GM12878 (cell line): Measurements from ENCODE around the gene IFNAR1. TPM values are rescaled to one million over a fixed set of nuclear protein-coding genes. Genes with fewer than 3 reads are reported as not detected.

ENCODE experiments used
- CHD1 ChIP-seq: IDR thresholded peaks from 2 replicates; pipeline ENCODE4 v1.6.1; 2012; ENCODE audit warnings: low read depth, low read length, improper control_type of control experiment
- CREM ChIP-seq: IDR thresholded peaks from 2 replicates; pipeline ENCODE4 v1.6.1; 2014; ENCODE audit warnings: antibody characterized with exemption, low read depth
- ESRRA ChIP-seq: IDR thresholded peaks from 2 replicates; pipeline ENCODE4 v1.6.1; 2012; ENCODE audit warnings: mild to moderate bottlenecking, low read length, improper control_type of control experiment
- FOXK2 ChIP-seq: fragments of 450-650 bp; IDR thresholded peaks from 2 replicates; pipeline ENCODE4 v1.6.1; 2017; ENCODE audit warnings: mild to moderate bottlenecking, moderate library complexity
- HDAC2 ChIP-seq: fragments of 200-600 bp; sonication (generic); IDR thresholded peaks from 2 replicates; pipeline ENCODE4 v1.6.1; 2017
- MXI1 ChIP-seq: fragments of 150-350 bp; IDR thresholded peaks from 2 replicates; pipeline ENCODE4 v1.6.1; 2011; ENCODE audit warnings: low read depth, mild to moderate bottlenecking, inconsistent platforms, low read length, improper control_type of control experiment
- NBN ChIP-seq: fragments of 450-650 bp; IDR thresholded peaks from 2 replicates; pipeline ENCODE4 v1.6.1; 2016
- NR2C1 ChIP-seq: fragments of 450-650 bp; IDR thresholded peaks from 2 replicates; pipeline ENCODE4 v1.6.1; 2017; ENCODE audit warnings: antibody characterized with exemption, mild to moderate bottlenecking, moderate library complexity
- NRF1 ChIP-seq: conservative IDR thresholded peaks from 2 replicates; pipeline ENCODE4 v1.6.1; 2011; ENCODE audit warnings: mild to moderate bottlenecking, low read depth, low read length, improper control_type of control experiment
- POLR2A ChIP-seq: IDR thresholded peaks from 2 replicates; pipeline ENCODE4 v1.6.1; 2011; ENCODE audit warnings: low read depth, mild to moderate bottlenecking, low read length
- POLR2AphosphoS2 ChIP-seq: IDR thresholded peaks from 2 replicates; pipeline ENCODE4 v1.6.1; 2011; ENCODE audit warnings: low read depth, mild to moderate bottlenecking, low read length, improper control_type of control experiment, moderate library complexity
- RUNX3 ChIP-seq: IDR thresholded peaks from 2 replicates; pipeline ENCODE4 v1.6.1; 2012; ENCODE audit warnings: low read length, inconsistent platforms
- SREBF1 ChIP-seq: IDR thresholded peaks from 2 replicates; pipeline ENCODE4 v1.6.1; 2012; ENCODE audit warnings: mild to moderate bottlenecking, low read length
- SUZ12 ChIP-seq: fragments of 200-600 bp; sonication (generic); IDR thresholded peaks from one replicate; pipeline ENCODE4 v1.6.1; 2018; ENCODE audit warnings: antibody characterized with exemption, mild to moderate bottlenecking; ENCODE audit not compliant: unreplicated experiment
- ZNF384 ChIP-seq: IDR thresholded peaks from 2 replicates; pipeline ENCODE4 v1.6.1; 2012; ENCODE audit warnings: low read depth, mild to moderate bottlenecking, low read length, improper control_type of control experiment, borderline replicate concordance
- polyA plus RNA-seq, 11 experiments: library from polyadenylated mRNA; depleted of rRNA in 4 of 11; unstranded in 6 of 11; stranded (reverse) in 5 of 11; fragments of >200 nt; fragmentation: Nextera tagmentation in 4 of 11; fragmentation: Illumina TruSeq in 1 of 11; extraction: Ambion mirVana in 4 of 11; extraction: Trizol in 1 of 11; gene quantifications; 1 replicate in 1 of 11; 2 replicates in 10 of 11; pipeline versions ENCODE4 v1.2.1 to v1.2.3, GENCODE V29; 2011 to 2016; ENCODE audit warnings: inconsistent platforms in 2 of 11, missing spikeins in 2 of 11, low read depth in 1 of 11
- total RNA-seq, 4 experiments: library from RNA; depleted of rRNA in 3 of 4; stranded (reverse); fragments of >200 nt in 3 of 4; fragmentation: Illumina TruSeq in 1 of 4; extraction: Trizol in 1 of 4; gene quantifications; 2 replicates each; pipeline versions ENCODE4 v1.2.1 to v1.2.3, GENCODE V29; 2013 to 2021
- TF ChIP-seq, protein P1 (sequence below): fragments of 450-650 bp; conservative IDR thresholded peaks from 2 replicates; pipeline ENCODE4 v1.6.1; 2017; ENCODE audit warnings: mild to moderate bottlenecking, moderate library complexity
- TF ChIP-seq, protein P2 (sequence below): fragments of 450-650 bp; IDR thresholded peaks from 2 replicates; pipeline ENCODE4 v1.6.1; 2016; ENCODE audit warnings: mild to moderate bottlenecking
- TF ChIP-seq, protein P3 (sequence below): fragments of 450-650 bp; IDR thresholded peaks from 2 replicates; pipeline ENCODE4 v1.6.1; 2016; ENCODE audit warnings: mild to moderate bottlenecking, moderate library complexity, borderline replicate concordance
- TF ChIP-seq, protein P4 (sequence below): fragments of 450-650 bp; formaldehyde crosslinking; IDR thresholded peaks from 2 replicates; pipeline ENCODE4 v1.4.0; 2022; ENCODE audit warnings: mild to moderate bottlenecking, moderate library complexity
- TF ChIP-seq, protein P5 (sequence below): IDR thresholded peaks from 2 replicates; pipeline ENCODE4 v1.6.1; 2011; ENCODE audit warnings: low read depth, mild to moderate bottlenecking, low read length, moderate library complexity, borderline replicate concordance; ENCODE audit errors: extremely low read depth
- TF ChIP-seq, protein P6 (sequence below): IDR thresholded peaks from 2 replicates; pipeline ENCODE4 v1.6.1; 2012; ENCODE audit warnings: low read depth, low read length, improper control_type of control experiment

Gene IFNAR1
- total and polyA plus RNA-seq, 10 of the 15 experiments (the other 5 are each of a cell fraction or from before 2014, with no cell fraction given) = 12.0 to 62.4 (median 24.6) TPM

DNA sequence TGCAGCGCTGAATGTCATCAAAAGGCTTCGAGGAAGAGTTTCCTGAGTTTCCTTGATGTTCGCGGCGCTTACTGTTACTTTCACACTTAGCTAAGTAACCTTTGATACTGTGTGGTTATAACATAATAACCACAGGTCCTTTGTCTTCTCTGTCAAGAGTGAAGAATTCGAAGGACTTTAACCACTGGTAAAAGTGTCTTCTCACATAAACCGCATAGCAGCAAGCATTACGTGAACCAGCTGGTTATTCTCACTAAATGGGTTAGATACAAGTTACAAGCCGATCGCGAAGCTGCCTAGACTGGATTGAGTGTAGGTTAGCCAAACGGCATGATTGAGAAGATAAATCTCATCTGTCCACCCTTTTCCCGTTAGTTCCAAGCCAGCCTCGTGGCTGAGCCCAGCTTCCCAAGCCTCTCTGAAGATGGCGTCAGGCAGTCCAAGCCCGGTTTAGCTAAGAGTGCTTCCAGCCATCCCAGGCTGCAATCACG is 60.1 kb downstream of the IFNAR1 start (continued):
- TF ChIP-seq, protein P1, sequence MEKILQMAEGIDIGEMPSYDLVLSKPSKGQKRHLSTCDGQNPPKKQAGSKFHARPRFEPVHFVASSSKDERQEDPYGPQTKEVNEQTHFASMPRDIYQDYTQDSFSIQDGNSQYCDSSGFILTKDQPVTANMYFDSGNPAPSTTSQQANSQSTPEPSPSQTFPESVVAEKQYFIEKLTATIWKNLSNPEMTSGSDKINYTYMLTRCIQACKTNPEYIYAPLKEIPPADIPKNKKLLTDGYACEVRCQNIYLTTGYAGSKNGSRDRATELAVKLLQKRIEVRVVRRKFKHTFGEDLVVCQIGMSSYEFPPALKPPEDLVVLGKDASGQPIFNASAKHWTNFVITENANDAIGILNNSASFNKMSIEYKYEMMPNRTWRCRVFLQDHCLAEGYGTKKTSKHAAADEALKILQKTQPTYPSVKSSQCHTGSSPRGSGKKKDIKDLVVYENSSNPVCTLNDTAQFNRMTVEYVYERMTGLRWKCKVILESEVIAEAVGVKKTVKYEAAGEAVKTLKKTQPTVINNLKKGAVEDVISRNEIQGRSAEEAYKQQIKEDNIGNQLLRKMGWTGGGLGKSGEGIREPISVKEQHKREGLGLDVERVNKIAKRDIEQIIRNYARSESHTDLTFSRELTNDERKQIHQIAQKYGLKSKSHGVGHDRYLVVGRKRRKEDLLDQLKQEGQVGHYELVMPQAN = no peak
- TF ChIP-seq POLR2A (no peak), ZNF384 (no peak; the same call in 1 of the 2 replicates), NBN (peak; percentile 87), HDAC2 (no peak), POLR2AphosphoS2 (no peak), NR2C1 (no peak), SREBF1 (no peak), MXI1 (no peak), CHD1 (no peak), RUNX3 (peak; percentile 97), NRF1 (no peak), SUZ12 (no peak), FOXK2 (no peak), CREM (0 out of 2 replicates have a peak, but pooled peaks have one; percentile 15), ESRRA (no peak)
- TF ChIP-seq, protein P2, sequence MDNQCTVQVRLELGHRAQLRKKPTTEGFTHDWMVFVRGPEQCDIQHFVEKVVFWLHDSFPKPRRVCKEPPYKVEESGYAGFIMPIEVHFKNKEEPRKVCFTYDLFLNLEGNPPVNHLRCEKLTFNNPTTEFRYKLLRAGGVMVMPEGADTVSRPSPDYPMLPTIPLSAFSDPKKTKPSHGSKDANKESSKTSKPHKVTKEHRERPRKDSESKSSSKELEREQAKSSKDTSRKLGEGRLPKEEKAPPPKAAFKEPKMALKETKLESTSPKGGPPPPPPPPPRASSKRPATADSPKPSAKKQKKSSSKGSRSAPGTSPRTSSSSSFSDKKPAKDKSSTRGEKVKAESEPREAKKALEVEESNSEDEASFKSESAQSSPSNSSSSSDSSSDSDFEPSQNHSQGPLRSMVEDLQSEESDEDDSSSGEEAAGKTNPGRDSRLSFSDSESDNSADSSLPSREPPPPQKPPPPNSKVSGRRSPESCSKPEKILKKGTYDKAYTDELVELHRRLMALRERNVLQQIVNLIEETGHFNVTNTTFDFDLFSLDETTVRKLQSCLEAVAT = peak; percentile 95
- TF ChIP-seq, protein P3, sequence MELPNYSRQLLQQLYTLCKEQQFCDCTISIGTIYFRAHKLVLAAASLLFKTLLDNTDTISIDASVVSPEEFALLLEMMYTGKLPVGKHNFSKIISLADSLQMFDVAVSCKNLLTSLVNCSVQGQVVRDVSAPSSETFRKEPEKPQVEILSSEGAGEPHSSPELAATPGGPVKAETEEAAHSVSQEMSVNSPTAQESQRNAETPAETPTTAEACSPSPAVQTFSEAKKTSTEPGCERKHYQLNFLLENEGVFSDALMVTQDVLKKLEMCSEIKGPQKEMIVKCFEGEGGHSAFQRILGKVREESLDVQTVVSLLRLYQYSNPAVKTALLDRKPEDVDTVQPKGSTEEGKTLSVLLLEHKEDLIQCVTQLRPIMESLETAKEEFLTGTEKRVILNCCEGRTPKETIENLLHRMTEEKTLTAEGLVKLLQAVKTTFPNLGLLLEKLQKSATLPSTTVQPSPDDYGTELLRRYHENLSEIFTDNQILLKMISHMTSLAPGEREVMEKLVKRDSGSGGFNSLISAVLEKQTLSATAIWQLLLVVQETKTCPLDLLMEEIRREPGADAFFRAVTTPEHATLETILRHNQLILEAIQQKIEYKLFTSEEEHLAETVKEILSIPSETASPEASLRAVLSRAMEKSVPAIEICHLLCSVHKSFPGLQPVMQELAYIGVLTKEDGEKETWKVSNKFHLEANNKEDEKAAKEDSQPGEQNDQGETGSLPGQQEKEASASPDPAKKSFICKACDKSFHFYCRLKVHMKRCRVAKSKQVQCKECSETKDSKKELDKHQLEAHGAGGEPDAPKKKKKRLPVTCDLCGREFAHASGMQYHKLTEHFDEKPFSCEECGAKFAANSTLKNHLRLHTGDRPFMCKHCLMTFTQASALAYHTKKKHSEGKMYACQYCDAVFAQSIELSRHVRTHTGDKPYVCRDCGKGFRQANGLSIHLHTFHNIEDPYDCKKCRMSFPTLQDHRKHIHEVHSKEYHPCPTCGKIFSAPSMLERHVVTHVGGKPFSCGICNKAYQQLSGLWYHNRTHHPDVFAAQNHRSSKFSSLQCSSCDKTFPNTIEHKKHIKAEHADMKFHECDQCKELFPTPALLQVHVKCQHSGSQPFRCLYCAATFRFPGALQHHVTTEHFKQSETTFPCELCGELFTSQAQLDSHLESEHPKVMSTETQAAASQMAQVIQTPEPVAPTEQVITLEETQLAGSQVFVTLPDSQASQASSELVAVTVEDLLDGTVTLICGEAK = no peak; the same call in 1 of the 2 replicates
- TF ChIP-seq, protein P4, sequence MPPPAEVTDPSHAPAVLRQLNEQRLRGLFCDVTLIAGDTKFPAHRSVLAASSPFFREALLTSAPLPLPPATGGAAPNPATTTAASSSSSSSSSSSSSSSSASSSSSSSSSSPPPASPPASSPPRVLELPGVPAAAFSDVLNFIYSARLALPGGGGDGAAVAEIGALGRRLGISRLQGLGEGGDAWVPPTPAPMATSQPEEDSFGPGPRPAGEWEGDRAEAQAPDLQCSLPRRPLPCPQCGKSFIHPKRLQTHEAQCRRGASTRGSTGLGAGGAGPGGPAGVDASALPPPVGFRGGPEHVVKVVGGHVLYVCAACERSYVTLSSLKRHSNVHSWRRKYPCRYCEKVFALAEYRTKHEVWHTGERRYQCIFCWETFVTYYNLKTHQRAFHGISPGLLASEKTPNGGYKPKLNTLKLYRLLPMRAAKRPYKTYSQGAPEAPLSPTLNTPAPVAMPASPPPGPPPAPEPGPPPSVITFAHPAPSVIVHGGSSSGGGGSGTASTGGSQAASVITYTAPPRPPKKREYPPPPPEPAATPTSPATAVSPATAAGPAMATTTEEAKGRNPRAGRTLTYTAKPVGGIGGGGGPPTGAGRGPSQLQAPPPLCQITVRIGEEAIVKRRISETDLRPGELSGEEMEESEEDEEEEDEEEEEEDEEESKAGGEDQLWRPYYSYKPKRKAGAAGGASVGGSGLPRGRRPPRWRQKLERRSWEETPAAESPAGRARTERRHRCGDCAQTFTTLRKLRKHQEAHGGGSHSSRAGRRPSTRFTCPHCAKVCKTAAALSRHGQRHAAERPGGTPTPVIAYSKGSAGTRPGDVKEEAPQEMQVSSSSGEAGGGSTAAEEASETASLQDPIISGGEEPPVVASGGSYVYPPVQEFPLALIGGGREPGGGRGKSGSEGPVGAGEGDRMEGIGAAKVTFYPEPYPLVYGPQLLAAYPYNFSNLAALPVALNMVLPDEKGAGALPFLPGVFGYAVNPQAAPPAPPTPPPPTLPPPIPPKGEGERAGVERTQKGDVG (CRISPR knock-in tag) = no peak
- TF ChIP-seq, protein P5, sequence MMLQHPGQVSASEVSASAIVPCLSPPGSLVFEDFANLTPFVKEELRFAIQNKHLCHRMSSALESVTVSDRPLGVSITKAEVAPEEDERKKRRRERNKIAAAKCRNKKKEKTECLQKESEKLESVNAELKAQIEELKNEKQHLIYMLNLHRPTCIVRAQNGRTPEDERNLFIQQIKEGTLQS = no peak
- TF ChIP-seq, protein P6, sequence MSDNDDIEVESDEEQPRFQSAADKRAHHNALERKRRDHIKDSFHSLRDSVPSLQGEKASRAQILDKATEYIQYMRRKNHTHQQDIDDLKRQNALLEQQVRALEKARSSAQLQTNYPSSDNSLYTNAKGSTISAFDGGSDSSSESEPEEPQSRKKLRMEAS = no peak
